A673 (cell line): ENCODE measurements around the gene TBC1D16. TPM values are rescaled to one million over a fixed set of nuclear protein-coding genes. Genes with fewer than 3 reads are reported as not detected.

Source experiments
- BruUV-seq: library from RNA; stranded (reverse); fragments of 400-500 nt; replicated peaks from 2 replicates; lab custom pipeline; 2021; lab: Mats Ljungman, UMichigan
- CTCF ChIA-PET: fragments of 300-600 bp; sonication (Branson Sonifier 250); formaldehyde crosslinking; loops from one replicate; lab custom pipeline; 2022; ENCODE audit warnings: antibody characterized with exemption; lab: Charles Lee
- POLR2A ChIA-PET: fragments of 300-600 bp; sonication (Branson Sonifier 250); formaldehyde crosslinking; loops from one replicate; lab custom pipeline; 2022; ENCODE audit warnings: antibody characterized with exemption; ENCODE audit not compliant: low non-redundant PET; lab: Charles Lee
- DNase-seq: peaks from one replicate; pipeline ENCODE4 v3.0.0-alpha.2; 2015; ENCODE audit warnings: low spot score
- H3K27ac ChIP-seq: fragments of 200-600 bp; sonication (generic); 2 replicates; pipeline ENCODE4 v1.5.1; 2016; ENCODE audit warnings: mixed run types, low read depth, mild to moderate bottlenecking, mixed read lengths, antibody characterized with exemption, low read length; ENCODE audit not compliant: poor library complexity, severe bottlenecking
- H3K27me3 ChIP-seq: fragments of 200-600 bp; sonication (generic); replicated peaks from 2 replicates; pipeline ENCODE4 v1.6.1; 2017; ENCODE audit warnings: mixed run types, low read depth, mild to moderate bottlenecking, mixed read lengths, antibody characterized with exemption, low read length; ENCODE audit not compliant: insufficient read depth, poor library complexity
- H3K36me3 ChIP-seq: fragments of 200-600 bp; sonication (generic); 2 replicates; pipeline ENCODE4 v1.6.1; 2016; ENCODE audit warnings: mixed run types, mild to moderate bottlenecking, mixed read lengths, antibody characterized with exemption, low read length; ENCODE audit not compliant: insufficient read depth, poor library complexity, severe bottlenecking
- H3K4me1 ChIP-seq: fragments of 200-600 bp; sonication (generic); 2 replicates; pipeline ENCODE4 v1.6.1; 2017; ENCODE audit warnings: mixed run types, mild to moderate bottlenecking, mixed read lengths, antibody characterized with exemption, low read length; ENCODE audit not compliant: insufficient read depth, poor library complexity, severe bottlenecking
- H3K4me3 ChIP-seq: fragments of 200-600 bp; sonication (generic); 2 replicates; pipeline ENCODE4 v1.5.1; 2016; ENCODE audit warnings: low read depth, mixed run types, mild to moderate bottlenecking, mixed read lengths, low read length; ENCODE audit not compliant: poor library complexity, severe bottlenecking
- H3K9me3 ChIP-seq: fragments of 200-600 bp; sonication (generic); 2 replicates; pipeline ENCODE4 v1.6.1; 2016; ENCODE audit warnings: mixed run types, low read depth, mild to moderate bottlenecking, mixed read lengths, antibody characterized with exemption, low read length; ENCODE audit not compliant: poor library complexity, severe bottlenecking
- CTCF ChIP-seq: fragments of 300-800, 200-600 bp; sonication (generic); conservative IDR thresholded peaks from 2 replicates; pipeline ENCODE4 v1.5.1; 2017; ENCODE audit warnings: low read depth, mild to moderate bottlenecking, antibody characterized with exemption, low read length, moderate library complexity, mixed read lengths
- EZH2 ChIP-seq: fragments of 200-600 bp; sonication (generic); IDR thresholded peaks from 2 replicates; pipeline ENCODE4 v1.6.1; 2017; ENCODE audit warnings: borderline replicate concordance, low read depth, mild to moderate bottlenecking, mixed read lengths, antibody characterized with exemption, low read length; ENCODE audit not compliant: poor library complexity, severe bottlenecking
- intact Hi-C: fragments of 100-400 bp; cut with micrococcal nuclease; formaldehyde crosslinking; loops from one replicate; pipeline ENCODE4 v1.10.0; 2022; ENCODE audit not compliant: unreplicated experiment
- total RNA-seq: library from RNA; stranded (reverse); gene quantifications from 2 replicates; pipeline ENCODE4 v1.2.3, GENCODE V29; 2021

TBC1D16 gene
- total RNA-seq, 1 experiment from 2014 or later = 49.1 TPM

- no TSS peak for BruUV-seq
- POLR2A ChIA-PET = no interaction called here
- H3K4me3 ChIP-seq = no peak overlapping the region
Observed at GRCh38 chr17:80006339-80006720, 29.3 kb downstream of the TBC1D16 start.

DNA sequence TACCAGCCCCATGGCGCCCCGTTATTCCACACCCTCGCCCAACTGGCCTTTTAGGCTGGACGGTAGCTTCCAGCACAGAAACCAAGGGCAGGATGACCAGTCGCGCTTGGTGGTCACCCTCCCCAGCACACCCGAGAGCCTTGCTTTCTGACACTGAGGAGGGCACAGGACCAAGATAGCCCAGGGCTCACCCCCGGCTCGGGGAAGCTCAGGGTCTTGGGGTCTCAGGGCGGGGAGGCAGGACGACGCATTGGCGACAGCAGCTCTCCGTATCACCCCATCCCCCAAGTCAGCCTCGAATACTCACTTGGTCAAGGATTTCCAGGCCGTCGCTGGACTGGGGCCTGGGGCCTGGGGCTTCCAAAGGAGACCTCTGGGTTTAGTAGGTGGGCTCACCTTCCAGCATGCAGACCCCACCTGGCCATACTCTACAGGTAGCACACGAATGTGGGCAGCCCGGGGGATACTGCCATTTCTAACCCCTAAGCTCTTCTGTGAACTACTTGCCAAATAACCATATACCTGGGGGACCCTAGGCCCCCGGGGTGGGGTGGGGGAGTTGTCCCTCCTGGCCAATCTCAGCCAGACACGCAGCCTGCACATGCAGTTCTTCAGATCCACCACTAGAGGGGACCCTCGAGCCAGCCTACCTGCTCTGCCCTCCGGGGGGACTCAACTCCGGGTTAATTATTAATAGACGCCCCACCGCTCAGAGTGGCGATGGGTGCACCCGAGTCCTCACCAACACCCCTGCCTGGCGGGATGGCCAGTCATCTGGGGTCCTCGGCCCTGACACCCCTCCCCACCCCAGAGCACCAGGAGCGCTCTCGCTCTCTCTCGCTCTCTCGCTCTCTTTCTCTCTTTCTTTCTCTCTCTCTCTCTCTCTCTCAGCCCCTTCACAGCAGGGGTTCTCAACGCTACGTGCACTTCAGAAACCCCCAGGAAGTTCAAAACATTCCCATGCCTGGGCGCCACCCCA is 30.0 kb downstream of the TBC1D16 start:
- Histone ChIP-seq H3K36me3 (peaks cover 5% of the 10 kb centered on the region), H3K27me3 (no peaks in the 10 kb centered on the region), H3K4me3 (no peak overlapping the region), H3K9me3 (no peaks in the 10 kb centered on the region), H3K4me1 (no peaks in the 10 kb centered on the region), H3K27ac (no peak overlapping the region)
- ChIA-PET CTCF (no interaction called here), POLR2A (no interaction called here)
- no peak for TF ChIP-seq EZH2
- peak; percentile 92 for TF ChIP-seq CTCF
- intact Hi-C loops = no loop called here
- no TSS peak for BruUV-seq
- peak; percentile 69 for DNase-seq

More at GRCh38 chr17:80006339-80006720, 29.3 kb downstream of the TBC1D16 start:
- no peaks in the 10 kb centered on the region for H3K4me1 ChIP-seq
- intact Hi-C loops = no loop called here
- no peaks in the 10 kb centered on the region for H3K27me3 ChIP-seq
- no peak overlapping the region for H3K27ac ChIP-seq
- CTCF ChIA-PET = interaction anchor here (0.6 kb wide), 1 partner anchor 27 kb away, joined by 3 read pairs; no protein-coding TSS in a partner anchor
- no peak for DNase-seq
- peaks cover 5% of the 10 kb centered on the region for H3K36me3 ChIP-seq
- TF ChIP-seq CTCF (no peak), EZH2 (no peak)
- no peaks in the 10 kb centered on the region for H3K9me3 ChIP-seq

DNA sequence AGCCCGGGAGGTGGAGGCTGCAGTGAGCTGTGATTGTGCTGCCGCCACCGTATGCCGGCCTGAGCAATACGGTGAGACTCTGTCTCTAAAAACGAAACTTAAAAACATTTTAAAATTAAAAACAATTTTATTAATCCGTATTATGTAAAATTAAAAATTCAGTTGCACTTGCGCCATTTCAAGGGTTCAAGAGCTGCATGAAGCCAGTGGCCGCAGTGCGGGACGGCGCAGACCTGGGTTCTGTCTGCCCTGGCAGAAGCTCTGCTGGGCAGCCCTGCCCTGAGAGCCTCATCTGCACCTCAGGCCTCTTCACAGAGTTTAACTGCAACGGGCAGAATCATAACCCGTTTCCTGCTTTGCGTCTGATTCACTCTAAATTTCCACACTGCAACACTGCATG is 31.7 kb downstream of the TBC1D16 start:
- no TSS peak for BruUV-seq
- H3K9me3 ChIP-seq = no peaks in the 10 kb centered on the region
- intact Hi-C loops = no loop called here
- H3K27ac ChIP-seq = no peak overlapping the region
- H3K36me3 ChIP-seq = no peaks in the 10 kb centered on the region
- H3K4me3 ChIP-seq = no peak overlapping the region
- ChIA-PET POLR2A (no interaction called here), CTCF (interaction anchor here (0.6 kb wide), 1 partner anchor 85 kb away, joined by 3 read pairs; no protein-coding TSS in a partner anchor)
- no peaks in the 10 kb centered on the region for H3K4me1 ChIP-seq
- no peaks in the 10 kb centered on the region for H3K27me3 ChIP-seq
- no peak for DNase-seq
- no peak for TF ChIP-seq EZH2
- no peak for TF ChIP-seq CTCF
